Measurements from ENCODE around the gene EGLN3. TPM values are rescaled to one million over a fixed set of nuclear protein-coding genes. Genes with fewer than 3 reads are reported as not detected.

EGLN3 gene
- total RNA-seq, 1 experiment from 2014 or later, result 3.6 TPM

GRCh38 chr14:33959692-33960151 lies 8.8 kb upstream of the EGLN3 start:
- in situ Hi-C loops (cut with HindIII; ENCODE audit: low pct_unique_long_range_greater_than_20kb, low sequenced_read_pairs) (no loop called here), intact Hi-C loops (cut with micrococcal nuclease; ENCODE audit: unreplicated experiment) (no loop called here)
- no peak for DNase-seq (ENCODE audit: low read depth, low spot score)
- no peak overlapping the region for H3K27ac ChIP-seq (ENCODE audit: low read length)
- POLR2A ChIA-PET, result no interaction called here
- ATAC-seq, result no peak
- TF ChIP-seq POLR2AphosphoS5 (IDR thresholded peaks at IDR 0.05; ENCODE audit: low read depth, low read length) (no peak), REST (IDR thresholded peaks at IDR 0.05; ENCODE audit: insufficient read depth in 1 of 2, low read depth in 2 of 2, low read length in 1 of 2) (no peak), SIN3A (IDR thresholded peaks at IDR 0.05; ENCODE audit: borderline replicate concordance, insufficient read depth, low read depth, low read length) (no peak), TCF7L2 (IDR thresholded peaks at IDR 0.05; ENCODE audit: low read depth, low read length) (no peak)
- TF ChIP-seq, protein P1, sequence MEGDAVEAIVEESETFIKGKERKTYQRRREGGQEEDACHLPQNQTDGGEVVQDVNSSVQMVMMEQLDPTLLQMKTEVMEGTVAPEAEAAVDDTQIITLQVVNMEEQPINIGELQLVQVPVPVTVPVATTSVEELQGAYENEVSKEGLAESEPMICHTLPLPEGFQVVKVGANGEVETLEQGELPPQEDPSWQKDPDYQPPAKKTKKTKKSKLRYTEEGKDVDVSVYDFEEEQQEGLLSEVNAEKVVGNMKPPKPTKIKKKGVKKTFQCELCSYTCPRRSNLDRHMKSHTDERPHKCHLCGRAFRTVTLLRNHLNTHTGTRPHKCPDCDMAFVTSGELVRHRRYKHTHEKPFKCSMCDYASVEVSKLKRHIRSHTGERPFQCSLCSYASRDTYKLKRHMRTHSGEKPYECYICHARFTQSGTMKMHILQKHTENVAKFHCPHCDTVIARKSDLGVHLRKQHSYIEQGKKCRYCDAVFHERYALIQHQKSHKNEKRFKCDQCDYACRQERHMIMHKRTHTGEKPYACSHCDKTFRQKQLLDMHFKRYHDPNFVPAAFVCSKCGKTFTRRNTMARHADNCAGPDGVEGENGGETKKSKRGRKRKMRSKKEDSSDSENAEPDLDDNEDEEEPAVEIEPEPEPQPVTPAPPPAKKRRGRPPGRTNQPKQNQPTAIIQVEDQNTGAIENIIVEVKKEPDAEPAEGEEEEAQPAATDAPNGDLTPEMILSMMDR (IDR thresholded peaks at IDR 0.05), result no peak
- H3K4me3 ChIP-seq (ENCODE audit: low read depth in 2 of 2, low read length in 2 of 2), result no peak overlapping the region
- H3K9me3 ChIP-seq (ENCODE audit: control insufficient read depth, insufficient read depth, low read depth, low read length), result no peaks in the 10 kb centered on the region
- CTCF ChIA-PET, result no interaction called here
- no peaks in the 10 kb centered on the region for H3K36me3 ChIP-seq (ENCODE audit: control insufficient read depth, insufficient read depth, low read length)
- no TSS peak for BruUV-seq (replicated peaks)
- H3K27me3 ChIP-seq (ENCODE audit: control insufficient read depth, insufficient read depth, low read length), result no peaks in the 10 kb centered on the region
- H3K4me1 ChIP-seq (ENCODE audit: control insufficient read depth, insufficient read depth, low read length), result no peaks in the 10 kb centered on the region

- in situ Hi-C loops (cut with HindIII; ENCODE audit: low pct_unique_long_range_greater_than_20kb, low sequenced_read_pairs) (no loop called here), intact Hi-C loops (cut with micrococcal nuclease; ENCODE audit: unreplicated experiment) (no loop called here)
- no peak for TF ChIP-seq POLR2AphosphoS5 (IDR thresholded peaks at IDR 0.05; ENCODE audit: low read depth, low read length)
- no peak for TF ChIP-seq REST (IDR thresholded peaks at IDR 0.05; ENCODE audit: insufficient read depth in 1 of 2, low read depth in 2 of 2, low read length in 1 of 2)
- no peak for TF ChIP-seq TCF7L2 (IDR thresholded peaks at IDR 0.05; ENCODE audit: low read depth, low read length)
- TF ChIP-seq, protein P1 (IDR thresholded peaks at IDR 0.05), result no peak
- TF ChIP-seq SIN3A (IDR thresholded peaks at IDR 0.05; ENCODE audit: borderline replicate concordance, insufficient read depth, low read depth, low read length), result no peak
- BruUV-seq (replicated peaks), result no TSS peak
- CTCF ChIA-PET, result no interaction called here
- H3K36me3 ChIP-seq (ENCODE audit: control insufficient read depth, insufficient read depth, low read length), result no peaks in the 10 kb centered on the region
- no peaks in the 10 kb centered on the region for H3K4me1 ChIP-seq (ENCODE audit: control insufficient read depth, insufficient read depth, low read length)
- H3K4me3 ChIP-seq (ENCODE audit: low read depth in 2 of 2, low read length in 2 of 2), result no peak overlapping the region
- no peak overlapping the region for H3K27ac ChIP-seq (ENCODE audit: low read length)
- ATAC-seq, result no peak
- H3K27me3 ChIP-seq (ENCODE audit: control insufficient read depth, insufficient read depth, low read length), result no peaks in the 10 kb centered on the region
- POLR2A ChIA-PET, result no interaction called here
- H3K9me3 ChIP-seq (ENCODE audit: control insufficient read depth, insufficient read depth, low read depth, low read length), result no peaks in the 10 kb centered on the region
- DNase-seq (ENCODE audit: low read depth, low spot score), result no peak
Measured at GRCh38 chr14:33958605-33959226, 7.8 kb upstream of the EGLN3 start.
